HFF-Myc (cell line): ENCODE data around the gene FCER2.

Experiments used
- DNase-seq: peaks from one replicate; pipeline ENCODE4 v3.0.0-alpha.2; 2011; ENCODE audit warnings: low read depth; ENCODE audit errors: extremely low read depth
- H3K4me3 ChIP-seq: replicated peaks from 2 replicates; pipeline ENCODE4 v1.5.1; 2011; ENCODE audit warnings: low read depth, mild to moderate bottlenecking, control low read depth, low read length
- CTCF ChIP-seq: IDR thresholded peaks from 2 replicates; pipeline ENCODE4 v1.5.1; 2012; ENCODE audit warnings: mild to moderate bottlenecking, low read depth, low read length, control low read depth; ENCODE audit errors: missing control alignments

Gene FCER2

GRCh38 chr19:7639863-7640348, 62.0 kb downstream of the FCER2 start:
- no peak for DNase-seq
- TF ChIP-seq CTCF, result no peak

GRCh38 chr19:7638802-7639465, 63.0 kb downstream of the FCER2 start:
- H3K4me3 ChIP-seq, result no peak overlapping the region
- no peak for DNase-seq
- TF ChIP-seq CTCF, result no peak

More at GRCh38 chr19:7639863-7640348, 62.0 kb downstream of the FCER2 start:
- H3K4me3 ChIP-seq, result no peak overlapping the region
